SU-DHL-6 (cell line): ENCODE data around the gene PEX11B.

Experiments used
- CTCF ChIP-seq: fragments of 200-600 bp; sonication (generic); IDR thresholded peaks from one replicate; pipeline ENCODE4 v1.5.1; 2017; ENCODE audit warnings: antibody characterized with exemption, mild to moderate bottlenecking, low read length, moderate library complexity; ENCODE audit not compliant: insufficient read depth, poor library complexity, severe bottlenecking
- EZH2phosphoT487 ChIP-seq: fragments of 200-600 bp; sonication (generic), shearing (Covaris generic); conservative IDR thresholded peaks from 2 replicates; pipeline ENCODE4 v1.6.1; 2018; ENCODE audit warnings: mild to moderate bottlenecking, antibody characterized with exemption, low read length, moderate library complexity, mixed read lengths

- TF ChIP-seq CTCF (no peak), EZH2phosphoT487 (no peak)
Measured at GRCh38 chr1:145884675-145885074, 33.8 kb downstream of the PEX11B start.
